ENCODE measurements around the gene ENOSF1. TPM values are rescaled to one million over a fixed set of nuclear protein-coding genes. Genes with fewer than 3 reads are reported as not detected.

ENOSF1 gene
- total and polyA plus RNA-seq, 8 donors = 72.7 to 136 (median 119) TPM

DNA sequence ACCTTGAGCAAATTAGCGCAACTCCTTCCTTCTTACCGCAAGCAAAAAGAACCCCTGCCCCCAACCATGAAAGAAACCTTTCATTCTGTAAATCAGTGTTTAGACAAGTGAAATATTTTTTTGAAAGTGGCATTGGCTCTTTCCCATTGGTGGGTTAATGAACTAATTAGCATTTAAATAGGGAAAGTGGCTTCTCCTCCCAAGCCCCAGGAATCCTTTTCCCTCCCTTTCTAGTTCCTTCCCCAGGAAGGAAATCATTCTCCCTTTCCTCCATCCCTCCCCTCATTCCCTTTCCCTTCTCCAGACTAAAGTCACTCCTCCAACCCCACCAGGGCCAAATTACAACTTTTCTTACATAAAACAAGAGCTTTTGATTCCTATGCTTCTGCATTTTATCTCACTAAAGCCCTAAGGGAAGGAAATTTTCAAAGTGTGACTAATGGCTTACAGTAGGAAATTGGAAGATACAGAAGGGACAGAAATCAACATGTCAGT, 77.8 kb downstream of the ENOSF1 start:
- DNase-seq = no peak
- no peaks in the 10 kb centered on the region for H3K27me3 ChIP-seq
- H3K4me3 ChIP-seq = no peak overlapping the region
- ATAC-seq = no peak
- no peaks in the 10 kb centered on the region for H3K4me1 ChIP-seq
- no peak overlapping the region for H3K27ac ChIP-seq
- H3K36me3 ChIP-seq = no peaks in the 10 kb centered on the region
- TF ChIP-seq CTCF (IDR thresholded peaks at IDR 0.05) = no peak
- intact Hi-C loops (cut with DNase I) = no loop called here
- H3K9me3 ChIP-seq = no peaks in the 10 kb centered on the region

DNA sequence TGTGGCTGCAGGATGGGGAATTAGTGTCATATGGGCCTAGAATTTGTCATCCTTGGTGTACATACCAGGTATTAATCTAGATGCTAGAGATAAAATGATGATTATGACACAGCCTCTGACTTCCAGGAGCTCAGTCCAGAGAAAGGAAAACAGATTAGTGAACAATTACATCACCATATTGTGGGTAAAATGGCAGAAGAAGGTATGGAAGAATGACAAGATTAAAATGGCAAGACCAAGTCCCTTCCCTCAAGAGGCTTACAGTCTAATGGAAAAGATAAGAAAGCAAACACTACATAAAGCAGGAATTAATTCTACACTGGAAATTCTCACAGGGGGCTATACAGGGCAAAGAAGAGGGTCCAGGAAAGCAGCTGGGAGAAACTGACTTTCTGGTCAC, 80.9 kb downstream of the ENOSF1 start:
- ATAC-seq = no peak
- DNase-seq = no peak
- no peak overlapping the region for H3K4me3 ChIP-seq
- no peaks in the 10 kb centered on the region for H3K9me3 ChIP-seq
- H3K36me3 ChIP-seq = no peaks in the 10 kb centered on the region
- intact Hi-C loops (cut with DNase I) = no loop called here
- H3K27me3 ChIP-seq = no peaks in the 10 kb centered on the region
- TF ChIP-seq CTCF (IDR thresholded peaks at IDR 0.05) = no peak
- H3K27ac ChIP-seq = no peak overlapping the region
- H3K4me1 ChIP-seq = no peaks in the 10 kb centered on the region

DNA sequence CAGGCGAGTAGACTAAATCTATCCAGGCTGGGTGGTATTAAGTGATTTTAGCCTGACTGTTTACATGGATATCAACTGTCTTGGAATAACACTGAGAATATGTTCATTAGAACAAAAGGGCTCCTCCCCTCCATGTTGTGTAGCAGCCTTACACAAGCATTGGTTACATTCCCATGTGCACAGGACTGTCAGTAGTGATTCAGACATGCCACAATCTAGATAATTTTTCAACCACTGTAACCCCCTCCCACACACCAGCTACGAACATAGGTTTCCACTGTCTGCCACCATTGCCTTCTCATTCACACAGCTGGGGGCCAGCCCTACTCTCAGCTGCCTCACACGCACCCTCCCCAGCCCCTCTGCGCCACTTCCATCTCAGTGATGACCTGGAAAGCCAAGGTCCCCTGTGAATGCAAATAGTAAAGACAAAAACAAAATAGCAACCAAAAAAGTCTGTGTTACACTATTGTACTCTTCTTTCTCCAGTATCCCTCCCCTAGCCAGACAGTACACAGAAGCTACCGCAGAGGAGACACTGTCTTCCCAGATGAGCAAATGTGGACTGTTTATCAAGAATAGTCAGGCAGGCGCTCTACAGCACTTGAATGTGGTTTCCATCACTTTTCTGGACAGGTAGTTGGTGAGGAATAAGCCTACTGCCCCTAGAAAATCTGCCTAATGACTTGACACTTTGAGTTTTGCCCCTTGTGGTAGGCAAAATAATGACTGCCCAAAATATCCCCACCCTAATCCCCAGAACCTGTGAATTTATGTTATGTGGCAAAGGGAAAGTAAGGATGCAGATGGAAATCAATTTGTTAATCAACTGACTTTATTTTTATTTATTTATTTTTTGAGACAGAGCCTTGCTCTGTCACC, 82.9 kb downstream of the ENOSF1 start:
- Histone ChIP-seq H3K4me1 (no peaks in the 10 kb centered on the region), H3K36me3 (no peaks in the 10 kb centered on the region), H3K27me3 (no peaks in the 10 kb centered on the region), H3K9me3 (no peaks in the 10 kb centered on the region), H3K27ac (no peak overlapping the region), H3K4me3 (no peak overlapping the region)
- intact Hi-C loops (cut with DNase I) = no loop called here
- ATAC-seq (no peak), DNase-seq (no peak)
- no peak for TF ChIP-seq CTCF (IDR thresholded peaks at IDR 0.05)

DNA sequence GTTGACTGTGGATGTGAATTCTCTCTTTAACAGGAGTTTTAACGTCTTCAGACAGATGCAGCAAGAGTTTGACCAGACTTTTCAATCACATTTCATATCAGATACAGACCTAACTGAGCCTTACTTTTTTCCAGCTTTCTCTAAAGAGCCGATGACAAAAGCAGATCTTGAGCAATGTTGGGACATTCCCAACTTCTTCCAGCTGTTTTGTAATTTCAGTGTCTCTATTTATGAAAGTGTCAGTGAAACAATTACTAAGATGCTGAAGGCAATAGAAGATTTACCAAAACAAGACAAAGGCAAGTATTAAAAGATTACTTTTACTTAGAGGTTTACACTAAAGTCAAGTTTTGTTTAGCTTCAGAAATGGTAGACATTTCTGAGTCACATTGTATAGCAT, 85.2 kb downstream of the ENOSF1 start:
- TF ChIP-seq CTCF (IDR thresholded peaks at IDR 0.05) = no peak
- intact Hi-C loops (cut with DNase I) = no loop called here
- Histone ChIP-seq H3K4me3 (no peak overlapping the region), H3K9me3 (no peaks in the 10 kb centered on the region), H3K27me3 (no peaks in the 10 kb centered on the region), H3K36me3 (no peaks in the 10 kb centered on the region), H3K27ac (no peak overlapping the region), H3K4me1 (no peaks in the 10 kb centered on the region)
- DNase-seq = peak in 1 of 4 donors; percentile 58
- no peak for ATAC-seq

GRCh38 chr18:623761-624620, 88.4 kb downstream of the ENOSF1 start:
- TF ChIP-seq CTCF (IDR thresholded peaks at IDR 0.05) = peak; percentile 73 to 81
- Histone ChIP-seq H3K27ac (no peak overlapping the region), H3K4me1 (no peaks in the 10 kb centered on the region), H3K36me3 (no peaks in the 10 kb centered on the region), H3K9me3 (no peaks in the 10 kb centered on the region), H3K27me3 (no peaks in the 10 kb centered on the region), H3K4me3 (no peak overlapping the region)
- ATAC-seq = peak; percentile 91
- intact Hi-C loops (cut with DNase I) = loop anchor here in 1 of 2 donors (5.0 kb wide), 1 partner anchor 213 kb away; no protein-coding TSS in a partner anchor
- DNase-seq = peak in 2 of 4 donors; percentile 55 to 76
